Caco-2 (cell line): ENCODE results near the gene CLTB. TPM values are rescaled to one million over a fixed set of nuclear protein-coding genes. Genes with fewer than 3 reads are reported as not detected.

Experiments used
- BruUV-seq: library from RNA; stranded (reverse); fragments of 400-500 nt; replicated peaks from 2 replicates; lab custom pipeline; 2021; lab: Mats Ljungman, UMichigan
- CTCF ChIA-PET: fragments of 300-600 bp; sonication (Branson Sonifier 250); formaldehyde crosslinking; loops from one replicate; lab custom pipeline; 2022; ENCODE audit warnings: antibody characterized with exemption; lab: Charles Lee
- POLR2A ChIA-PET: fragments of 300-600 bp; sonication (Branson Sonifier 250); formaldehyde crosslinking; loops from one replicate; lab custom pipeline; 2022; ENCODE audit warnings: antibody characterized with exemption; lab: Charles Lee
- DNase-seq, 2 experiments: peaks; one replicate each; pipeline versions ENCODE4 v3.0.0 to v3.0.0-alpha.2; 2020 to 2022
- H3K27me3 ChIP-seq: replicated peaks from 2 replicates; pipeline ENCODE4 v1.6.0; 2011; ENCODE audit warnings: low read length; ENCODE audit not compliant: control insufficient read depth, insufficient read depth
- H3K36me3 ChIP-seq: 2 replicates; pipeline ENCODE4 v1.5.1; 2011; ENCODE audit warnings: low read length; ENCODE audit not compliant: control insufficient read depth, insufficient read depth
- H3K4me1 ChIP-seq: fragments of 250-450 bp; sonication (Bioruptor Pico); 2 replicates; pipeline ENCODE4 v1.5.1; 2020; ENCODE audit warnings: mild to moderate bottlenecking
- H3K4me3 ChIP-seq: 2 replicates; pipeline ENCODE4 v1.5.1; 2011; ENCODE audit warnings: low read depth, mild to moderate bottlenecking, control low read depth, low read length
- H3K9me3 ChIP-seq: fragments of 250-450 bp; sonication (Bioruptor Pico); 2 replicates; pipeline ENCODE4 v1.5.1; 2020; ENCODE audit warnings: mild to moderate bottlenecking, moderate library complexity
- H3K27ac Mint-ChIP-seq: one replicate; pipeline ENCODE4 v1.8.0; 2022; ENCODE audit warnings: mixed read lengths; ENCODE audit not compliant: unreplicated experiment
- H3K27me3 Mint-ChIP-seq: one replicate; pipeline ENCODE4 v1.8.0; 2022; ENCODE audit warnings: mixed read lengths; ENCODE audit not compliant: insufficient read depth, unreplicated experiment
- H3K36me3 Mint-ChIP-seq: one replicate; pipeline ENCODE4 v1.8.0; 2022; ENCODE audit warnings: mild to moderate bottlenecking, mixed read lengths; ENCODE audit not compliant: insufficient read depth, unreplicated experiment
- H3K4me1 Mint-ChIP-seq: one replicate; pipeline ENCODE4 v1.8.0; 2022; ENCODE audit warnings: low read depth, mixed read lengths; ENCODE audit not compliant: unreplicated experiment
- H3K4me3 Mint-ChIP-seq: one replicate; pipeline ENCODE4 v1.8.0; 2022; ENCODE audit warnings: mild to moderate bottlenecking, moderate library complexity, mixed read lengths; ENCODE audit not compliant: unreplicated experiment
- H3K9me3 Mint-ChIP-seq: one replicate; pipeline ENCODE4 v1.8.0; 2022; ENCODE audit warnings: mixed read lengths; ENCODE audit not compliant: unreplicated experiment
- intact Hi-C: fragments of 100-400 bp; cut with micrococcal nuclease; formaldehyde crosslinking; loops from one replicate; pipeline ENCODE4 v1.10.0; 2022; ENCODE audit not compliant: unreplicated experiment
- total RNA-seq: library from RNA; stranded (reverse); gene quantifications from 2 replicates; pipeline ENCODE4 v1.2.3, GENCODE V29; 2022
- TF ChIP-seq, protein P1 (sequence below), 2 experiments: fragments of 200-600 bp in 1 of 2; IDR thresholded peaks; 1 replicate in 1 of 2; 2 replicates in 1 of 2; pipeline versions ENCODE4 v1.5.1 to v1.8.0; 2011 to 2022; ENCODE audit warnings: antibody characterized with exemption in 1 of 2, control low read depth in 1 of 2, inconsistent platforms in 1 of 2, low read depth in 1 of 2, low read length in 1 of 2, mild to moderate bottlenecking in 1 of 2, moderate library complexity in 1 of 2; ENCODE audit not compliant: insufficient read depth in 1 of 2, severe bottlenecking in 1 of 2, unreplicated experiment in 1 of 2

The CLTB gene
- total RNA-seq, 1 experiment from 2014 or later: 78.9 TPM

DNA sequence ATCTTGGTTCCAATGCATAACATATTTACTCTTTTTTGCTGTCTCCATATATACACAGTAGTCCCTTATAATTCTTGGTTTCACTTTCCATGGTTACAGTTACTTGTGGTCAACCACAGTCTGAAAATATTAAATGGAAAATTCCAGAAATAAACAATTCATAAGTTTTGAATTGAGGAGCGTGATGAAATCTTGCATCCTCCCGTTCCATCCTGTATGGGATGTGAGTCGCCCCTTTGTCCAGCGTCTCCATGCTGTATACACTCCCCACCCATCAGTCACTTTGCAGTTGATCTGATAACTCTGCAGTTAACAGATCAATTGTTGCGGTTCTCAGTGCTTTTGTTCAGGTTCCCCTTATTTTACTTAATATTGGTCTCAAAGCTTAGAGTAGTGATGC, 20.3 kb upstream of the CLTB start:
- ChIA-PET CTCF (interaction anchor here (0.7 kb wide), 1 partner anchor 597 kb away, joined by 5 read pairs; no protein-coding TSS in a partner anchor), POLR2A (no interaction called here)
- TF ChIP-seq, protein P1, sequence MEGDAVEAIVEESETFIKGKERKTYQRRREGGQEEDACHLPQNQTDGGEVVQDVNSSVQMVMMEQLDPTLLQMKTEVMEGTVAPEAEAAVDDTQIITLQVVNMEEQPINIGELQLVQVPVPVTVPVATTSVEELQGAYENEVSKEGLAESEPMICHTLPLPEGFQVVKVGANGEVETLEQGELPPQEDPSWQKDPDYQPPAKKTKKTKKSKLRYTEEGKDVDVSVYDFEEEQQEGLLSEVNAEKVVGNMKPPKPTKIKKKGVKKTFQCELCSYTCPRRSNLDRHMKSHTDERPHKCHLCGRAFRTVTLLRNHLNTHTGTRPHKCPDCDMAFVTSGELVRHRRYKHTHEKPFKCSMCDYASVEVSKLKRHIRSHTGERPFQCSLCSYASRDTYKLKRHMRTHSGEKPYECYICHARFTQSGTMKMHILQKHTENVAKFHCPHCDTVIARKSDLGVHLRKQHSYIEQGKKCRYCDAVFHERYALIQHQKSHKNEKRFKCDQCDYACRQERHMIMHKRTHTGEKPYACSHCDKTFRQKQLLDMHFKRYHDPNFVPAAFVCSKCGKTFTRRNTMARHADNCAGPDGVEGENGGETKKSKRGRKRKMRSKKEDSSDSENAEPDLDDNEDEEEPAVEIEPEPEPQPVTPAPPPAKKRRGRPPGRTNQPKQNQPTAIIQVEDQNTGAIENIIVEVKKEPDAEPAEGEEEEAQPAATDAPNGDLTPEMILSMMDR (IDR thresholded peaks at IDR 0.05; ENCODE audit: insufficient read depth in 1 of 2, low read depth in 1 of 2, low read length in 1 of 2, severe bottlenecking in 1 of 2, unreplicated experiment in 1 of 2): no peak
- Histone ChIP-seq H3K9me3 (no peaks in the 10 kb centered on the region), H3K4me3 (no peak overlapping the region), H3K36me3 (no peaks in the 10 kb centered on the region), H3K4me1 (peaks cover 6% of the 10 kb centered on the region; the same call in 1 of the 2 replicates), H3K27me3 (no peaks in the 10 kb centered on the region)
- Mint-ChIP-seq H3K27me3 (no peaks in the 10 kb centered on the region), H3K4me3 (no peak overlapping the region), H3K27ac (no peak overlapping the region), H3K9me3 (peaks cover 9% of the 10 kb centered on the region), H3K4me1 (peaks cover 12% of the 10 kb centered on the region), H3K36me3 (peaks cover 8% of the 10 kb centered on the region)
- no TSS peak for BruUV-seq
- no peak for DNase-seq
- intact Hi-C loops: no loop called here

GRCh38 chr5:176432707-176433106, 16.4 kb upstream of the CLTB start:
- intact Hi-C loops: no loop called here
- no peak overlapping the region for H3K4me3 ChIP-seq

GRCh38 chr5:176429972-176430371, 13.6 kb upstream of the CLTB start:
- Histone ChIP-seq H3K4me3 (no peak overlapping the region), H3K27me3 (no peaks in the 10 kb centered on the region), H3K9me3 (no peaks in the 10 kb centered on the region), H3K36me3 (no peaks in the 10 kb centered on the region), H3K4me1 (peaks cover 11% of the 10 kb centered on the region)
- no TSS peak for BruUV-seq
- intact Hi-C loops: no loop called here
- H3K27ac Mint-ChIP-seq: no peak overlapping the region
- POLR2A ChIA-PET: no interaction called here
- DNase-seq: no peak
- peaks cover 9% of the 10 kb centered on the region for H3K9me3 Mint-ChIP-seq
- TF ChIP-seq, protein P1 (IDR thresholded peaks at IDR 0.05; ENCODE audit: insufficient read depth in 1 of 2, low read depth in 1 of 2, low read length in 1 of 2, severe bottlenecking in 1 of 2, unreplicated experiment in 1 of 2): peak in 1 of 2 experiments; percentile 20
- peaks cover 7% of the 10 kb centered on the region for H3K4me1 Mint-ChIP-seq
- CTCF ChIA-PET: interaction anchor here (1.1 kb wide), 1 partner anchor 18 kb away, joined by 3 read pairs; no protein-coding TSS in a partner anchor
- no peaks in the 10 kb centered on the region for H3K27me3 Mint-ChIP-seq
- H3K36me3 Mint-ChIP-seq: peaks cover 8% of the 10 kb centered on the region
- H3K4me3 Mint-ChIP-seq: no peak overlapping the region

More at GRCh38 chr5:176432707-176433106, 16.4 kb upstream of the CLTB start:
- Histone ChIP-seq H3K9me3 (no peaks in the 10 kb centered on the region), H3K36me3 (no peaks in the 10 kb centered on the region), H3K4me1 (no peaks in the 10 kb centered on the region), H3K27me3 (no peaks in the 10 kb centered on the region)
- BruUV-seq: no TSS peak
- no peak for DNase-seq
- TF ChIP-seq, protein P1 (IDR thresholded peaks at IDR 0.05; ENCODE audit: insufficient read depth in 1 of 2, low read depth in 1 of 2, low read length in 1 of 2, severe bottlenecking in 1 of 2, unreplicated experiment in 1 of 2): no peak
- Mint-ChIP-seq H3K4me1 (no peaks in the 10 kb centered on the region), H3K9me3 (peaks cover 9% of the 10 kb centered on the region), H3K27ac (no peak overlapping the region), H3K36me3 (peaks cover 8% of the 10 kb centered on the region), H3K27me3 (no peaks in the 10 kb centered on the region), H3K4me3 (no peak overlapping the region)
- ChIA-PET CTCF (no interaction called here), POLR2A (no interaction called here)
